Neuronal stem cell (in vitro differentiated cells): ENCODE results near the gene SCN11A.

Experiments used
- DNase-seq: peaks from one replicate; pipeline ENCODE4 v3.0.0-alpha.2; 2013; ENCODE audit warnings: low spot score
- H2AFZ ChIP-seq: one replicate; pipeline ENCODE4 v1.6.1; 2013; ENCODE audit warnings: mild to moderate bottlenecking, low read length, inconsistent platforms
- H2AK5ac ChIP-seq: 2 replicates; pipeline ENCODE4 v1.6.1; 2013; ENCODE audit warnings: low read depth, mild to moderate bottlenecking, inconsistent platforms, low read length, moderate library complexity, mixed read lengths
- H2BK120ac ChIP-seq: 2 replicates; pipeline ENCODE4 v1.6.1; 2013; ENCODE audit warnings: low read depth, mild to moderate bottlenecking, inconsistent platforms, low read length, moderate library complexity, mixed read lengths
- H2BK12ac ChIP-seq: one replicate; pipeline ENCODE4 v1.6.1; 2013; ENCODE audit warnings: low read length, inconsistent platforms
- H2BK15ac ChIP-seq: 2 replicates; pipeline ENCODE4 v1.6.1; 2013; ENCODE audit warnings: mild to moderate bottlenecking, low read length, inconsistent platforms, mixed read lengths
- H2BK5ac ChIP-seq: one replicate; pipeline ENCODE4 v1.6.1; 2013; ENCODE audit warnings: inconsistent platforms, mild to moderate bottlenecking, low read length, moderate library complexity
- H3K14ac ChIP-seq: one replicate; pipeline ENCODE4 v1.6.1; 2013; ENCODE audit warnings: low read length, inconsistent platforms
- H3K18ac ChIP-seq: 2 replicates; pipeline ENCODE4 v1.6.1; 2013; ENCODE audit warnings: low read length, inconsistent platforms
- H3K23ac ChIP-seq: 2 replicates; pipeline ENCODE4 v1.6.1; 2013; ENCODE audit warnings: low read depth, mild to moderate bottlenecking, mixed read lengths, low read length, inconsistent platforms; ENCODE audit not compliant: poor library complexity
- H3K27ac ChIP-seq: replicated peaks from 3 replicates; pipeline ENCODE4 v1.5.1; 2013; ENCODE audit warnings: low read length, inconsistent platforms
- H3K27me3 ChIP-seq, 3 experiments: 2 replicates each; pipeline ENCODE4 v1.6.1; 2013; ENCODE audit warnings: low read length in 3 of 3, mild to moderate bottlenecking in 2 of 3, inconsistent platforms in 1 of 3, low read depth in 1 of 3, mixed read lengths in 1 of 3, moderate library complexity in 1 of 3; ENCODE audit not compliant: control insufficient read depth in 3 of 3, insufficient read depth in 3 of 3
- H3K36me3 ChIP-seq, 2 donors: replicated peaks in 1 of 2; 2 replicates each; pipeline ENCODE4 v1.6.1; 2013; ENCODE audit warnings: low read length in 2 of 2; ENCODE audit not compliant: control insufficient read depth in 2 of 2, insufficient read depth in 2 of 2
- H3K4ac ChIP-seq: 2 replicates; pipeline ENCODE4 v1.6.1; 2013; ENCODE audit warnings: inconsistent platforms, mild to moderate bottlenecking, low read length, moderate library complexity
- H3K4me1 ChIP-seq, 2 donors: 1 replicate in 1 of 2; 2 replicates in 1 of 2; pipeline ENCODE4 v1.6.1; 2013; ENCODE audit warnings: low read length in 2 of 2, low read depth in 1 of 2; ENCODE audit not compliant: control insufficient read depth in 2 of 2, insufficient read depth in 1 of 2
- H3K4me2 ChIP-seq: one replicate; pipeline ENCODE4 v1.6.1; 2013; ENCODE audit warnings: mild to moderate bottlenecking, low read length, inconsistent platforms; ENCODE audit not compliant: insufficient read depth, poor library complexity, severe bottlenecking
- H3K4me3 ChIP-seq, 2 donors: 2 replicates each; pipeline ENCODE4 v1.5.1; 2013; ENCODE audit warnings: low read length in 2 of 2, mild to moderate bottlenecking in 2 of 2, inconsistent platforms in 1 of 2, moderate library complexity in 1 of 2
- H3K79me1 ChIP-seq: one replicate; pipeline ENCODE4 v1.6.1; 2013; ENCODE audit warnings: low read depth, mild to moderate bottlenecking, inconsistent platforms, low read length, moderate library complexity
- H3K9ac ChIP-seq: one replicate; pipeline ENCODE4 v1.6.1; 2013; ENCODE audit warnings: mild to moderate bottlenecking, low read depth, low read length, inconsistent platforms; ENCODE audit not compliant: poor library complexity
- H3K9me3 ChIP-seq, 2 donors: replicated peaks in 1 of 2; 2 replicates each; pipeline versions ENCODE3 to v1.6.1; 2013; ENCODE audit warnings: low read length in 2 of 2, mild to moderate bottlenecking in 2 of 2, inconsistent platforms in 1 of 2, low read depth in 1 of 2, mixed read lengths in 1 of 2, moderate library complexity in 1 of 2; ENCODE audit not compliant: control insufficient read depth in 2 of 2, insufficient read depth in 1 of 2
- H4K8ac ChIP-seq: one replicate; pipeline ENCODE4 v1.6.1; 2013; ENCODE audit warnings: low read depth, mild to moderate bottlenecking, inconsistent platforms, low read length, moderate library complexity
- H4K91ac ChIP-seq: one replicate; pipeline ENCODE4 v1.6.1; 2013; ENCODE audit warnings: low read length, low read depth, mild to moderate bottlenecking, inconsistent platforms; ENCODE audit not compliant: poor library complexity
- WGBS, 2 donors: extraction: QIAGEN DNeasy Blood & Tissue Kit; methylation state at CpG; one replicate each; pipeline ENCODE4 v1.1.7; 2013; ENCODE audit warnings: missing lambda C conversion rate in 2 of 2, mixed read lengths in 1 of 2; ENCODE audit not compliant: insufficient read length in 2 of 2, insufficient replicate concordance in 1 of 2; ENCODE audit errors: extremely low coverage in 2 of 2; 5-methylcytosine and 5-hydroxymethylcytosine counted together

The SCN11A gene

DNA sequence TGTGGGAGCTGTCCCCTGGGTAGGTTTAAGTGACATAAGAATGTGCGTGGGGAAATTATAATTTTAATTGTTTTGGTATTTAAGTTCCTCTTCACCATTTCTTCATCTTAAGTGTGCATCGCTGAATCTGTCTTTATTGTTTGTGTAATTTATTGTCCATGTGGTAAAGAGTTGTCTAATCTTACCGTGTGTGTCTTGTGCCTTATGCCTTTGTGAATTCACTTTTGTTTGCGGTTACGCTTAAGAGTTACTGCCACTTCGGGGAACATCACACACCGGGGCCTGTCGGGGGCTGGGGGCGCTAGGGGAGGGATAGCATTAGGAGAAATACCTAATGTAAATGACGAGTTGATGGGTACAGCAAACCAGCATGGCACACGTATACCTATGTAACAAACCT lies 839 bp upstream of the SCN11A start:
- H2BK5ac ChIP-seq = peak overlapping the region; percentile 47
- H3K27me3 ChIP-seq = no peaks in the 10 kb centered on the region
- H3K9me3 ChIP-seq = no peaks in the 10 kb centered on the region
- H2AFZ ChIP-seq = peak overlapping the region; percentile 94
- H3K36me3 ChIP-seq = no peaks in the 10 kb centered on the region
- H4K8ac ChIP-seq = no peak overlapping the region
- H3K4me3 ChIP-seq = peak overlapping the region; percentile 61 to 84
- no peak overlapping the region for H2BK15ac ChIP-seq
- no CpG with 5 or more reads among the region's 11 CpGs for whole genome bisulfite sequencing, 2 donors
- no peak overlapping the region for H2BK12ac ChIP-seq
- no peak overlapping the region for H3K9ac ChIP-seq
- H3K18ac ChIP-seq = no peak overlapping the region
- H3K4ac ChIP-seq = no peak overlapping the region
- peak overlapping the region; percentile 93 for H3K27ac ChIP-seq
- H3K14ac ChIP-seq = no peak overlapping the region
- H3K4me1 ChIP-seq = peaks cover 2 to 11% of the 10 kb centered on the region in 2 donors
- no peak overlapping the region for H2BK120ac ChIP-seq
- no peaks in the 10 kb centered on the region for H3K79me1 ChIP-seq
- peak overlapping the region; percentile 51 for H3K4me2 ChIP-seq
- H4K91ac ChIP-seq = no peak overlapping the region
- DNase-seq = no peak
- no peak overlapping the region for H2AK5ac ChIP-seq
- H3K23ac ChIP-seq = no peak overlapping the region

DNA sequence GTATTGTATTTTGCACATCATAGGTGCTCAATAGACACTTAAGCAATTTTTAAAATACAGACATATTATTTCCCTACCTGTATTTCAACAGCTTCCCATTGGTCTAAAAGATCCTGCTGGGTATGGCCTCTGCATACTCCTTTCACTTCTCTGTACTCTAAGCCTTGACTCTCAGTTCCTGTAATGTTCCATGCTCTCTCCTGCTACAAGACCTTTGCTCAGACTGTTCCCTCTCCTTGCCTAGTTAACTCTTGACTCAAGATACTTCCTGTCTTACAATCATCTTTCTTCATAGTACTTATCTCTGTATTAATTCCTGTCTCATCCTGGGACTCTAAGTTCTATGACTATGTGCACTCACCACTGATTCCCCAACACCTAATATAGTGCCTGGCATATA lies 1.7 kb downstream of the SCN11A start:
- Histone ChIP-seq H2BK5ac (no peak overlapping the region), H2BK15ac (no peak overlapping the region), H3K9me3 (no peaks in the 10 kb centered on the region), H2BK12ac (no peak overlapping the region), H4K8ac (no peak overlapping the region), H3K4ac (no peak overlapping the region), H3K4me3 (no peak overlapping the region), H3K79me1 (no peaks in the 10 kb centered on the region), H2AFZ (no peak overlapping the region), H3K4me2 (no peak overlapping the region), H3K4me1 (peaks cover 2 to 6% of the 10 kb centered on the region in 2 donors), H2BK120ac (no peak overlapping the region), H3K18ac (no peak overlapping the region), H3K27me3 (no peaks in the 10 kb centered on the region), H3K9ac (no peak overlapping the region), H3K36me3 (no peaks in the 10 kb centered on the region), H3K14ac (no peak overlapping the region), H2AK5ac (no peak overlapping the region), H3K27ac (no peak overlapping the region), H3K23ac (no peak overlapping the region), H4K91ac (no peak overlapping the region)
- no peak for DNase-seq

DNA sequence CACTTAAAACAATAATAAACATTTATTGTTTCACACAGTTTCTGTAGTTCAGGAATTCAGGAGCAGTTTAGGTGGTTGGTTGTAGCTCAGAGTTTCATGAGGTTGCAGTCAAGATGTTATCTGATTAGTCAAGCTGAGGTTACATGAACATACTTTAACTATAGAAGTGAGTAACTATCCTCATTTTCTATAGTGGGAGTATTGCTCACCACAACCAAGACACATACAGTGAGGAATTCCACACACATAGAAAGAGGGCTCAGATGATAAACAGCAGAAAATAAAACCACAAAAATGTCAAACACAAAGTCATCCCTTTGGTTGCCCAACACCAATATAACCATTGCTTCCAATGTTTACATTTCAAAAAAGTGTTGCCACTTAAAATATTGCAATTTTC lies 13.6 kb downstream of the SCN11A start:
- Histone ChIP-seq H2AK5ac (no peak overlapping the region), H4K91ac (no peak overlapping the region), H2BK12ac (no peak overlapping the region), H3K14ac (no peak overlapping the region), H3K79me1 (no peaks in the 10 kb centered on the region), H2BK5ac (no peak overlapping the region), H3K4me3 (no peak overlapping the region), H3K4me1 (no peaks in the 10 kb centered on the region), H3K9me3 (peaks cover 4 to 5% of the 10 kb centered on the region in 2 donors), H2BK15ac (no peak overlapping the region), H3K36me3 (no peaks in the 10 kb centered on the region), H3K4me2 (no peak overlapping the region), H3K23ac (no peak overlapping the region), H3K27ac (no peak overlapping the region), H3K4ac (no peak overlapping the region), H2AFZ (no peak overlapping the region), H3K27me3 (peaks cover 0 to 1% (median 0%) of the 10 kb centered on the region in 3 experiments), H2BK120ac (no peak overlapping the region), H3K9ac (no peak overlapping the region), H4K8ac (no peak overlapping the region), H3K18ac (no peak overlapping the region)
- no peak for DNase-seq

DNA sequence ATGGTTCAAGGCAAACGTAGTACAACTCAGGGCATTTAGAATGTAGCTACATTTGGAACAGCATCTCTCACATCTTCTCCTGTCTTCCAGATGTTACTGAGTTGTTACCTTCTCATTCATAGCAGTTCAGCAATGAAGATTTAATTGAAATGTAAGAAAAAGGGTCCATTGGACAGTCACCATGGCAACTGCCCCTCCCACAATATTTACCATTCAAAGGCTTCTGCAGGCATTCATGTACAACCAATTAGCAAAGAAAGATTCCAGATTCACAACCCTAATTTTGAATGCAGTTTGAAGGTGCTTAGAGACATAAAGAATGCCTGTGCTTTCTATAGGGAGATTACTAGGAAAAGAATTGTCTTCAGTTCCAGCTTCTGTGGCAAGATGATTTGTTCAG lies 22.2 kb downstream of the SCN11A start:
- Histone ChIP-seq H2AK5ac (no peak overlapping the region), H2BK12ac (no peak overlapping the region)
- no CpG with 5 or more reads among the region's 1 CpG for WGBS, 2 donors

More for the DNA sequence above, 22.2 kb downstream of the SCN11A start:
- Histone ChIP-seq H3K79me1 (no peaks in the 10 kb centered on the region), H3K4me1 (peaks cover 5 to 6% of the 10 kb centered on the region in 2 donors), H2BK15ac (no peak overlapping the region), H3K9ac (no peak overlapping the region), H3K9me3 (no peaks in the 10 kb centered on the region), H4K91ac (no peak overlapping the region), H3K4me2 (no peak overlapping the region), H3K27ac (peak overlapping the region; percentile 88), H3K4me3 (no peak overlapping the region), H3K4ac (no peak overlapping the region), H2BK120ac (no peak overlapping the region), H3K27me3 (no peaks in the 10 kb centered on the region), H3K18ac (no peak overlapping the region), H2BK5ac (peak overlapping the region; percentile 10), H2AFZ (no peak overlapping the region), H3K36me3 (no peaks in the 10 kb centered on the region), H3K14ac (no peak overlapping the region), H3K23ac (no peak overlapping the region), H4K8ac (no peak overlapping the region)
- DNase-seq = peak; percentile 36
